ENCODE data around the gene KMT2C.

KMT2C gene

DNA sequence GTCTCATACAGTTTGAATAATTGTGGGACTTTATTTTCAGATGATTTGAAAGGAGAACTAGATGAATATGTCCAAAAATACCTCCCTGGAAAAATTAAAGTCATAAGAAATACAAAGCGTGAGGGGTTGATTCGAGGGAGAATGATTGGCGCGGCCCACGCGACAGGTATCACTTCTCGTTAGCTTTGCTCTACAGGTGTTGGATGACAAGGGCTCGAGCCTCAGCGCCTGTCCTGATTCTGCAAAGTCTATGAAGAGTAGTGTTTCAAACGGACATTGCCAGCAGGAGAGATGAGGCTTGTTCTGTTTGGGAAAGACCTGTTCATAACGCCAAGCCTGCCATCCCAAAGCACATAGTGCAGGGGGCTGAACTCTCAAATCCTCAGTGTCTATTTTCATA, 330.6 kb downstream of the KMT2C start:
- no peaks in the 10 kb centered on the region for H3K9me3 ChIP-seq (ENCODE audit: insufficient read depth, low read length, severe bottlenecking)
- no peak for DNase-seq
- H3K27ac ChIP-seq (ENCODE audit: low read length), result no peak overlapping the region
- no peak overlapping the region for H3K4me3 ChIP-seq (ENCODE audit: low read depth in 1 of 2, low read length in 2 of 2)
- no peak overlapping the region for H2AFZ ChIP-seq (ENCODE audit: low read depth, low read length)
- H4K20me1 ChIP-seq (ENCODE audit: insufficient read depth, low read length), result no peaks in the 10 kb centered on the region
- no peak overlapping the region for H3K4me2 ChIP-seq (ENCODE audit: insufficient read depth, low read length)
- H3K79me2 ChIP-seq (ENCODE audit: insufficient read depth, low read length), result no peaks in the 10 kb centered on the region
- H3K27me3 ChIP-seq (ENCODE audit: insufficient read depth, low read length, poor library complexity), result no peaks in the 10 kb centered on the region
- no peaks in the 10 kb centered on the region for H3K36me3 ChIP-seq (ENCODE audit: insufficient read depth, low read length)
- TF ChIP-seq EZH2 (IDR thresholded peaks at IDR 0.05; ENCODE audit: borderline replicate concordance, low read depth, low read length, severe bottlenecking), result no peak
- TF ChIP-seq, protein P1, sequence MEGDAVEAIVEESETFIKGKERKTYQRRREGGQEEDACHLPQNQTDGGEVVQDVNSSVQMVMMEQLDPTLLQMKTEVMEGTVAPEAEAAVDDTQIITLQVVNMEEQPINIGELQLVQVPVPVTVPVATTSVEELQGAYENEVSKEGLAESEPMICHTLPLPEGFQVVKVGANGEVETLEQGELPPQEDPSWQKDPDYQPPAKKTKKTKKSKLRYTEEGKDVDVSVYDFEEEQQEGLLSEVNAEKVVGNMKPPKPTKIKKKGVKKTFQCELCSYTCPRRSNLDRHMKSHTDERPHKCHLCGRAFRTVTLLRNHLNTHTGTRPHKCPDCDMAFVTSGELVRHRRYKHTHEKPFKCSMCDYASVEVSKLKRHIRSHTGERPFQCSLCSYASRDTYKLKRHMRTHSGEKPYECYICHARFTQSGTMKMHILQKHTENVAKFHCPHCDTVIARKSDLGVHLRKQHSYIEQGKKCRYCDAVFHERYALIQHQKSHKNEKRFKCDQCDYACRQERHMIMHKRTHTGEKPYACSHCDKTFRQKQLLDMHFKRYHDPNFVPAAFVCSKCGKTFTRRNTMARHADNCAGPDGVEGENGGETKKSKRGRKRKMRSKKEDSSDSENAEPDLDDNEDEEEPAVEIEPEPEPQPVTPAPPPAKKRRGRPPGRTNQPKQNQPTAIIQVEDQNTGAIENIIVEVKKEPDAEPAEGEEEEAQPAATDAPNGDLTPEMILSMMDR (IDR thresholded peaks at IDR 0.05; ENCODE audit: borderline replicate concordance, extremely low read depth, low read length, poor library complexity, severe bottlenecking), result no peak
- no peak for ATAC-seq (ENCODE audit: insufficient read depth, low read depth)
- no peaks in the 10 kb centered on the region for H3K4me1 ChIP-seq (ENCODE audit: insufficient read depth, low read length)
- H3K9ac ChIP-seq (ENCODE audit: low read depth, low read length), result no peak overlapping the region

GRCh38 chr7:152103691-152104090, 332.1 kb downstream of the KMT2C start:
- H3K27ac ChIP-seq (ENCODE audit: low read length), result no peak overlapping the region
- H3K4me1 ChIP-seq (ENCODE audit: insufficient read depth, low read length), result no peaks in the 10 kb centered on the region
- H2AFZ ChIP-seq (ENCODE audit: low read depth, low read length), result no peak overlapping the region
- H4K20me1 ChIP-seq (ENCODE audit: insufficient read depth, low read length), result no peaks in the 10 kb centered on the region
- H3K79me2 ChIP-seq (ENCODE audit: insufficient read depth, low read length), result no peaks in the 10 kb centered on the region
- TF ChIP-seq, protein P1 (IDR thresholded peaks at IDR 0.05; ENCODE audit: borderline replicate concordance, extremely low read depth, low read length, poor library complexity, severe bottlenecking), result no peak
- no peak for TF ChIP-seq EZH2 (IDR thresholded peaks at IDR 0.05; ENCODE audit: borderline replicate concordance, low read depth, low read length, severe bottlenecking)
- no peak overlapping the region for H3K4me2 ChIP-seq (ENCODE audit: insufficient read depth, low read length)
- no peaks in the 10 kb centered on the region for H3K36me3 ChIP-seq (ENCODE audit: insufficient read depth, low read length)
- no peak for ATAC-seq (ENCODE audit: insufficient read depth, low read depth)
- H3K27me3 ChIP-seq (ENCODE audit: insufficient read depth, low read length, poor library complexity), result no peaks in the 10 kb centered on the region
- no peak overlapping the region for H3K9ac ChIP-seq (ENCODE audit: low read depth, low read length)
- H3K4me3 ChIP-seq (ENCODE audit: low read depth in 1 of 2, low read length in 2 of 2), result no peak overlapping the region
- no peaks in the 10 kb centered on the region for H3K9me3 ChIP-seq (ENCODE audit: insufficient read depth, low read length, severe bottlenecking)
- no peak for DNase-seq

GRCh38 chr7:152103066-152103465, 332.7 kb downstream of the KMT2C start:
- Histone ChIP-seq H3K4me3 (ENCODE audit: low read depth in 1 of 2, low read length in 2 of 2) (no peak overlapping the region), H3K79me2 (ENCODE audit: insufficient read depth, low read length) (no peaks in the 10 kb centered on the region), H3K27me3 (ENCODE audit: insufficient read depth, low read length, poor library complexity) (no peaks in the 10 kb centered on the region), H3K36me3 (ENCODE audit: insufficient read depth, low read length) (no peaks in the 10 kb centered on the region), H2AFZ (ENCODE audit: low read depth, low read length) (no peak overlapping the region), H4K20me1 (ENCODE audit: insufficient read depth, low read length) (no peaks in the 10 kb centered on the region), H3K27ac (ENCODE audit: low read length) (no peak overlapping the region), H3K9me3 (ENCODE audit: insufficient read depth, low read length, severe bottlenecking) (no peaks in the 10 kb centered on the region), H3K4me1 (ENCODE audit: insufficient read depth, low read length) (no peaks in the 10 kb centered on the region), H3K9ac (ENCODE audit: low read depth, low read length) (no peak overlapping the region), H3K4me2 (ENCODE audit: insufficient read depth, low read length) (no peak overlapping the region)
- DNase-seq (no peak), ATAC-seq (ENCODE audit: insufficient read depth, low read depth) (no peak)
- no peak for TF ChIP-seq EZH2 (IDR thresholded peaks at IDR 0.05; ENCODE audit: borderline replicate concordance, low read depth, low read length, severe bottlenecking)
- TF ChIP-seq, protein P1 (IDR thresholded peaks at IDR 0.05; ENCODE audit: borderline replicate concordance, extremely low read depth, low read length, poor library complexity, severe bottlenecking), result no peak

GRCh38 chr7:152097330-152097729, 338.5 kb downstream of the KMT2C start:
- ATAC-seq (ENCODE audit: insufficient read depth, low read depth) (no peak), DNase-seq (no peak)
- Histone ChIP-seq H4K20me1 (ENCODE audit: insufficient read depth, low read length) (no peaks in the 10 kb centered on the region), H3K27ac (ENCODE audit: low read length) (no peak overlapping the region), H3K4me1 (ENCODE audit: insufficient read depth, low read length) (no peaks in the 10 kb centered on the region), H3K79me2 (ENCODE audit: insufficient read depth, low read length) (no peaks in the 10 kb centered on the region), H2AFZ (ENCODE audit: low read depth, low read length) (no peak overlapping the region), H3K36me3 (ENCODE audit: insufficient read depth, low read length) (no peaks in the 10 kb centered on the region), H3K4me3 (ENCODE audit: low read depth in 1 of 2, low read length in 2 of 2) (no peak overlapping the region), H3K4me2 (ENCODE audit: insufficient read depth, low read length) (no peak overlapping the region), H3K9ac (ENCODE audit: low read depth, low read length) (no peak overlapping the region), H3K27me3 (ENCODE audit: insufficient read depth, low read length, poor library complexity) (no peaks in the 10 kb centered on the region), H3K9me3 (ENCODE audit: insufficient read depth, low read length, severe bottlenecking) (no peaks in the 10 kb centered on the region)
- TF ChIP-seq, protein P1 (IDR thresholded peaks at IDR 0.05; ENCODE audit: borderline replicate concordance, extremely low read depth, low read length, poor library complexity, severe bottlenecking), result no peak
- TF ChIP-seq EZH2 (IDR thresholded peaks at IDR 0.05; ENCODE audit: borderline replicate concordance, low read depth, low read length, severe bottlenecking), result no peak

All from DND-41 (cell line).